BE2C (cell line): Measurements from ENCODE around the gene IDS.
"Not testable (repeated sequence)": the region's sequence is repeated elsewhere in the genome, so short reads cannot be mapped to it uniquely, and the experiment has no call there.

Source experiments
- DNase-seq: peaks from one replicate; pipeline ENCODE4 v3.0.0-alpha.2; 2020
- H3K27me3 ChIP-seq: fragments of 250-450 bp; sonication (Bioruptor Pico); 2 replicates; pipeline ENCODE4 v1.5.1; 2020; ENCODE audit warnings: mild to moderate bottlenecking
- H3K36me3 ChIP-seq: fragments of 250-450 bp; sonication (Bioruptor Pico); 2 replicates; pipeline ENCODE4 v1.5.1; 2020; ENCODE audit warnings: mild to moderate bottlenecking
- H3K4me1 ChIP-seq: fragments of 250-450 bp; sonication (Bioruptor Pico); 2 replicates; pipeline ENCODE4 v1.5.1; 2020
- H3K4me3 ChIP-seq: 2 replicates; pipeline ENCODE4 v1.5.1; 2011; ENCODE audit warnings: low read depth, low read length
- H3K9me3 ChIP-seq: fragments of 250-450 bp; sonication (Bioruptor Pico); 2 replicates; pipeline ENCODE4 v1.5.1; 2020
- TF ChIP-seq, protein P1 (sequence below): IDR thresholded peaks from 2 replicates; pipeline ENCODE4 v1.5.1; 2012; ENCODE audit warnings: mild to moderate bottlenecking, low read depth, low read length

The IDS gene

DNA sequence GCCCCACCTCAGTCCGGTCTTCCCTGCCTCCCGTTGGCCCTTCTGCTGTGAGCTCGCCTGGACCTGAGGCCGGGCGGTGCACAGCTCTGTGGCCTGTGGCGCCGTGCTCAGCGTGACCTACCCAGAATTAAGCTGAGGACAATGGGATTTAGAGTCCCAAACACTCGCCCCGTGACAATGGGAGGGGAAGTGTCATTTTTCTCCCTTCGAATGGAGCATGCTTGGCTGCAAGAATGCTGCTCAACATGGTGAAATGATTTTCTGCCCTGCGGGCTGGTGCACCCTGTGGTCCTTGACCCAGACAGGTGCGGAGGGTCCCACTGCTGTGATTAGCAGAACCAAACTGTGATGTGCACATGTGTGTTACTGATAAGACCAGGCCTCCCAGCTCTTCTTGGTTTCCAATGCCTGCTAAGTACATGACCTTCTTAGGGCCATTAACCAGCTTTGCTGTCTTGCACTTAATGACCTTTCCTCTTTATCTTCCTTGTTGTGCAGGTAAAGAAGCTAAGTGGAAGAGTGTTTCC lies 36.5 kb upstream of the IDS start:
- TF ChIP-seq, protein P1, sequence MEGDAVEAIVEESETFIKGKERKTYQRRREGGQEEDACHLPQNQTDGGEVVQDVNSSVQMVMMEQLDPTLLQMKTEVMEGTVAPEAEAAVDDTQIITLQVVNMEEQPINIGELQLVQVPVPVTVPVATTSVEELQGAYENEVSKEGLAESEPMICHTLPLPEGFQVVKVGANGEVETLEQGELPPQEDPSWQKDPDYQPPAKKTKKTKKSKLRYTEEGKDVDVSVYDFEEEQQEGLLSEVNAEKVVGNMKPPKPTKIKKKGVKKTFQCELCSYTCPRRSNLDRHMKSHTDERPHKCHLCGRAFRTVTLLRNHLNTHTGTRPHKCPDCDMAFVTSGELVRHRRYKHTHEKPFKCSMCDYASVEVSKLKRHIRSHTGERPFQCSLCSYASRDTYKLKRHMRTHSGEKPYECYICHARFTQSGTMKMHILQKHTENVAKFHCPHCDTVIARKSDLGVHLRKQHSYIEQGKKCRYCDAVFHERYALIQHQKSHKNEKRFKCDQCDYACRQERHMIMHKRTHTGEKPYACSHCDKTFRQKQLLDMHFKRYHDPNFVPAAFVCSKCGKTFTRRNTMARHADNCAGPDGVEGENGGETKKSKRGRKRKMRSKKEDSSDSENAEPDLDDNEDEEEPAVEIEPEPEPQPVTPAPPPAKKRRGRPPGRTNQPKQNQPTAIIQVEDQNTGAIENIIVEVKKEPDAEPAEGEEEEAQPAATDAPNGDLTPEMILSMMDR, result no peak
- H3K9me3 ChIP-seq, result no peaks in the 10 kb centered on the region
- H3K4me1 ChIP-seq, result no peaks in the 10 kb centered on the region
- H3K27me3 ChIP-seq, result no peaks in the 10 kb centered on the region
- DNase-seq, result no peak
- H3K36me3 ChIP-seq, result no peaks in the 10 kb centered on the region
- H3K4me3 ChIP-seq, result peak overlapping the region; percentile 71

DNA sequence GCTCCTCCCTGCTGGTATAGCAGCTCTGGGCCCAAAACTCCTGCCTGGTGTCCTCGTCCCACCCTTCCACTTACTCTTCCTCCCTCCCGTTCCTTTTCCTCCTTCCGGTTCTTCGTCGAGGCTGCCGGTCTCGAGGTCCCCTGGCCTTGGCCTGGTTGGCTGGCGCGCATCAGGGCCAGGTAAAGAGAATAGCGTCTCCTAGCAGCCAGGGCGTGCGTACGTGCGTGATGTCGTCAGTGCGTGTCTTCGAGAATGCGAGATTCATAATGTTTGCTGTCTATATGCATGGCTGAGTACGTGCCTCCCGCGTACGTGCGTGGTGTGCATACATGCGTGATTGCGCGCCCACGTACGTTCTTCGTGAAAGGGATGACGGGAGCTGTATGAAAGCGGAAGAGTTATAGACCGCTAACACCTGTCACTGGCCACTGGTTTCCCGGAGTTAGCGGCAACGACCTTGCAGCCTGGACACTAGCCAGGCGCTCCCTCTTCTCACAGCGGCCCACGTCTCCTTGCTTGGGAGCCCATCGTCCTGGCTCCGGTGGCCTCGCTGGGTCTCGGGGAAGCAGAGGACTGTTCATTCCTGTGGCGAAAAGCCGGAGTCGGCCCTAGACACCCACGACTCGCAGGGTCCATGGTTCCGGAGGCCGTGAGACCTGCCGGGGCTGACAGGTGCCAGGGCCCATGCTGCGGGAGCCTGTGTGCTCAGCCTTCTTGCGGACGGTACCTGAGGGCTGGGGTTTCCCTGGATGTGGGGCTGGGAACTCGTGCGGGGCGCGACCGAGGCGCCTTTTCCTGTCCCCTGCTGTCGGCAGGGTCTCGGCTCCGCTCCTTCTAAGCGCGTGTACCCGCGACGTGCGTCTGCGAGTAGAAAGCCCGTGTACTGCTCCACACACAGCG lies 35.8 kb upstream of the IDS start, which contains the start of gene EOLA1:
Gene EOLA1 (plus strand): TSS at position 392 of the 900 bp plus-strand sequence. CDS start 4,619 bp downstream, outside the sequence.
- Histone ChIP-seq H3K36me3 (no peaks in the 10 kb centered on the region), H3K4me3 (peak within 1 kb of the TSS; percentile 71), H3K27me3 (no peaks in the 10 kb centered on the region), H3K9me3 (no peaks in the 10 kb centered on the region), H3K4me1 (no peaks in the 10 kb centered on the region)
- TF ChIP-seq, protein P1, result no peak
- DNase-seq, result peak; percentile 82

DNA sequence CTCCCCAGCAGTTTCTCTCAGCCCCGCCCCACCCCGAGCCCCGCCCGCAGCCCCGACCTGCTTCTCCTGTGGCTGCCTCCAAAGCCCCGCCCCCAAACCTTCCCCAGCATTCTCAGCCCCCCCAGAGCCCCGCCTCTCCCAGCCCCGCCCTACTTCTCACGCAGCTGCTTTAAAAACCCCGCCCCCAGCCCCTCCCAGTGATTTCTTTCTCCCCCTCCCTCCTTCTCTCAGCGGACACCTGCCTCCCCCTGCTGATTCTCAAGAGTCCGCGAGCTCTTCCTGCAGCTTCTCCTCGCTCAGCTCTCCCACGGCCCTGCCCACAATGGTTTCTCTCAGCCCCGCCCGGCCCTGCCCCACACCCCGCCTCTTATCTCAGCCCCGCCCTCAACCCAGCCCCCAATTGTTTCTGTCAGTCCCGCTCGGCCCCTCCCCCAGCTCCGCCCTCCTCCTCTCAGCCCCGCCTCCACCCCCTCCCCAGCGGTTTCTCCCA lies 35.1 kb upstream of the IDS start:
- TF ChIP-seq, protein P1, result no peak
- Histone ChIP-seq H3K4me1 (no peaks in the 10 kb centered on the region), H3K27me3 (no peaks in the 10 kb centered on the region), H3K9me3 (no peaks in the 10 kb centered on the region), H3K4me3 (peak overlapping the region; percentile 71), H3K36me3 (no peaks in the 10 kb centered on the region)
- peak; percentile 93 for DNase-seq

DNA sequence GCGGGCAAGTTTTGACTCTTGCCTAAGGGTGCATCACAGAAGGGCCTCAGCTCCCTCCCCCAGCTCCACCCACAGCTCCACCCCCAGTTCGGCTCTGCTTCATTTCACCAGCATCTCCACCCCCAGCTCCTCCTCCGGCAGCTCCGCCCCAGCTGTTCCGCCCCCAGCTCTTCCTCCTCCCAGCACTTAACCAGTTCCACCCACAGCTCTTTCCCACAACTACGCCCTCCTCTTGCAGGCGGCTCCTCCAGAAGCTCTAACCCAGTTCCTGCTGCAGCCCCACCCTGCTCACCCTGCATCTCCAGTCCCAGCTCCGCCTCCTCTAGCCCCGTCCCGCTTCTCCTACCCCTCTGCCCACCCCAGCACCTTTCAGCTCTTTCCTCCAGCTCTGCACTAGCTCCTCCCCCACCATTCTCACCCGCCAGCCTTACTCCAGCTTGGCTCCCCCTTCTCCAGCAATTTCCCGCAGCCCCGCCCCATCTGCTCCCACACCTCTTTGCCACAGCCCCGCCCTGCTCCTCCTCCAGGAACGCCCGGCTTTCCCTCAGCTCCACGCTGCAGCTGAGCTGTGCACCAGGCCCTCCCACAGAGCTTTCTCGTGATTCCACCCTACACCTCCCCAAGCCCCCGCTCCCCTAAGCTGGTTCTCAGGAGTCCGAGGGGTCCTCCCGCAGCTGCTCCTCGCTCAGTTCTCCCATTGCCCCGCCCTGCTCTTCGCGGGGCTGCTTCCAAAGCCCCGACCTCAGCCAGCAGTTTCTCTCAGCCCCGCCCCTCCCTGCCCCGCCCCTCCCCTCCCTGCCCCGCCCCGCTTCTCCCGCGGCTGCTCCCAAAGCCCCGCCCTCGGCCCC lies 34.4 kb upstream of the IDS start:
- Histone ChIP-seq H3K4me1 (no peaks in the 10 kb centered on the region), H3K36me3 (no peaks in the 10 kb centered on the region), H3K9me3 (no peaks in the 10 kb centered on the region), H3K4me3 (peak overlapping the region; percentile 55), H3K27me3 (no peaks in the 10 kb centered on the region)
- TF ChIP-seq, protein P1, result no peak
- DNase-seq, result peak; percentile 88

DNA sequence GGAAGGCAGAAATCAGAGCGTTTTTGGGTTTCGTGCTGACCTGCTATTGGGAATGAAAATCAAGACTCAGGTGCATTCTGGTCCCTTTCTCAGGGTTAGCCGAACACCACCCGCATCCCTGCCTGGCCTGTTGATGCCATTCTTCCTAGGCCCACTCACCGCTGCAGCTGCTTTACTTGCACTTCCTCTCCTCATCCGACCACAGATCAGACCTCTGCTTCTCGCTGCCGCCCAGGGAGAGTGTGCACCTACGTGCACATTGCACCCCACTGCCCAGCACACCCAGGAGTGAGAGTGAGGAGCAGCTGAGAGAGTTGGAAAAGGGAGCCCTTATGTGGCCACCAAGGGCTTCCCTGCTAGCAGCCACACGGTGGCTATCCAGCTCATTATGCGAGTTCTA lies 32.4 kb upstream of the IDS start:
- not testable (repeated sequence) for H3K27me3 ChIP-seq, H3K36me3 ChIP-seq, DNase-seq, H3K4me1 ChIP-seq, H3K4me3 ChIP-seq, H3K9me3 ChIP-seq

DNA sequence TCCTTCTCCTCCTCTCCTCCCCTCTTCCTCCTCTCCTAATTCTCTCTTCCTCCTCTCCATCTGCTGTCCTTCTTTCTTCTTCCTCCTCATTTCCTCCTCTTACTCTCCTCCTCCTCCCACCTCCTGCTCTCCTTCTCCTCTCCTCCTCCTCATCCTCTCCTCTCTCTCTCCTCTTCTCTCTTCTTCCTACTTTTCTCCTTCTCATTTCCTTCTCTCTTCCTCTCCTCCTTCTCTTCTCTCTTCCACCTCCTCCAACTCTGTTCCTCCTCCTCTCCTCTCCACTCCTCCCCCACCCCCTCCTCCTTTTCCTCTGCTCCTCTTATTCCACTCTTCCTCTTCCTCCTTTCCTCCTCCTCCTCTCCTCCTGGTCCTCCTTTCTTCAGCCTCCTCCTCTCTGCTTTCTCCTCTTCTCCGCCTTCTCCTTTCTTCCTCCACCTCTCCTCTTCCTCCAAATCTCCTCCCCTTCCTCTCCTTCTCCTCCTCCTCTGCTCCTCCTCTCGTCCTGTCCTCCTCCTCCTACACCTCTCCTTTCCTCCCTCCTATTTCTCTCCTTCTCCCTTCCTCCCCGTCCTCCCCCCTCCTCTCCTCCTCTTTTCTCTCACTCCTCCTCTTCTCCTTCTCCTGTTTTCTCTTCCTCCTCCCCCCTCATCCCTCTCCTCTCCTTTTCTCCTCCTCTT lies 30.0 kb upstream of the IDS start:
- H3K4me1 ChIP-seq, DNase-seq, H3K27me3 ChIP-seq, H3K4me3 ChIP-seq, H3K9me3 ChIP-seq, H3K36me3 ChIP-seq: not testable (repeated sequence)

DNA sequence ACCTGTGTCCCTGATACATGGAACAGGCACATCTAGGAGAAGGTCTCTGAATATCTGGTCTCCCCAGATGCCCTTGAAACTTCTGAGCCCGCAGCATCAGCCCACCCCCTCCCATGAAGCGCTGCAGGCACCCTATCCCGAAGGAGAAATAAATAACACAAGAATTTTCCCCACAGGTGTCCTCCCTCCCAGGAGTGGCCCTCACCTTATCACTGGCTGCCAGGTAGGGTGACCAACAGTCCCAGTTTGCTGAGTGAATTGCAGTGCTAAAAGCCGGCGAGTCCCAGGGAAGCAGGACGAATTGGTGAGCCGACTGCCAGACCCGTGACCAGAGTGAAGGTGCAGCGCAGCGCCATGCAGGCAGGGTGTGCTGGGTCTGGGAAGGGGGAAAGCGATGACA lies 28.9 kb upstream of the IDS start:
- H3K4me3 ChIP-seq, H3K4me1 ChIP-seq, DNase-seq, H3K36me3 ChIP-seq, H3K9me3 ChIP-seq, H3K27me3 ChIP-seq: not testable (repeated sequence)

DNA sequence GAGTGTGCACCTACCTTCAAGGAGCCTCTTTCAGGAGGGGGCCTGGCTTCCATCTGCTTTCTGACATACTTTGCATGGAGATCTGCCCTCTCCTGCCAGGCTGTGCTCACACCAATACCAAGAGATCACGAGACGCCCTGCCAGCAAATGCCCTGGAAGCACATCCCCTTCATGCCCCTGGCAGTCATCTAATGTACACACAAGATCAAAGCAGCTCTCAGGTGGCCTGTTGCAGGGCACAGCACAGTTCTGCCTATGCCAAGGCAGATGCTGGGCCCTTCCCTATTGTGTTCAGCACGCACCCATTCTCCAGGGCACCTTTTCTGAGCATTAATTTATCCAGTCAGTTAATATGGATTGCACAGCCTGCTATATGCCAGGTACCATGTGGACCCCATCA lies 27.8 kb upstream of the IDS start:
- not testable (repeated sequence) for H3K27me3 ChIP-seq, H3K4me3 ChIP-seq, DNase-seq, H3K4me1 ChIP-seq, H3K36me3 ChIP-seq, H3K9me3 ChIP-seq
